Esophagus mucosa (tissue), 1 donor: ENCODE measurements around the gene C2CD4A. TPM values are rescaled to one million over a fixed set of nuclear protein-coding genes. Genes with fewer than 3 reads are reported as not detected.
"Not testable (repeated sequence)": the region's sequence is repeated elsewhere in the genome, so short reads cannot be mapped to it uniquely, and the experiment has no call there.

ENCODE experiments used
- ATAC-seq: fragments of 200-7000 bp; cut with Tn5 transposase; one replicate; pipeline ENCODE4 v1.9.1; 2020
- total RNA-seq: library from RNA; stranded (reverse); gene quantifications from one replicate; pipeline ENCODE4 v1.2.4, GENCODE V29; 2023
- donor health status: DM: yes; HTN: yes; CAD: no.

C2CD4A gene
- 0.44 TPM for total RNA-seq

GRCh38 chr15:62066663-62067447 lies at the start of gene C2CD4A:
Gene C2CD4A (plus strand): TSS chr15:62066977. CDS start chr15:62067614, 637 bp downstream.
- ATAC-seq: peak; percentile 64

DNA sequence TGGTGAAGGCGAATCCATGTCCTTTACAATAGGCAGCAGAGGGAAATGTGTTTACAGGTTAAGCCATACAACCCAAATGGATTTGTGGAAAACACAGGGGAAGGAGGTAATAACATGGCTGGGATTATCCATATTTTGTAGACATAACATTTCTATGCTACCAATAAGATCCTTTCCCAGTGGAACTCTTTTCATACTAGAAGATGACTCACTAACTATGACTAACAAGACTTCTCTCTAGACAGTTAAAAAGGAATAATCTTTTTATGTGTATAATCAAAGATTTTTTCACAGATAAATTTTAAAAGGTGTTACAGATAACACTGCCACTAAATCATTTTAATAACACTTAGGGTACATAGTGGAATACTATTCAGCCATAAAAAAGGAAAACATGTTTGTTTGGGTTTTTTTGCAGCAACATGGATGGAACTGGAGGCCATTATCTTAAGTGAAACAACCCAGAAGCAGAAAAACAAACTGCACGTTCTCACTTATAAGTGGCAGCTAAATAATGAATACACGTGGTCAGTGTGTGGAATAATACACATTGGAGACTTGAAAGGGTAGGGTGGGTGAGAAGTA lies 46.1 kb upstream of the C2CD4A start:
- ATAC-seq: no peak

- ATAC-seq: no peak
Observed at GRCh38 chr15:62021991-62022600, 44.7 kb upstream of the C2CD4A start.

GRCh38 chr15:62026487-62027262 lies 40.1 kb upstream of the C2CD4A start:
- no peak for ATAC-seq

- no peak for ATAC-seq
Observed at GRCh38 chr15:62027263-62027565, 39.6 kb upstream of the C2CD4A start.

- ATAC-seq: no peak
Observed at GRCh38 chr15:62027916-62028315, 38.9 kb upstream of the C2CD4A start.

DNA sequence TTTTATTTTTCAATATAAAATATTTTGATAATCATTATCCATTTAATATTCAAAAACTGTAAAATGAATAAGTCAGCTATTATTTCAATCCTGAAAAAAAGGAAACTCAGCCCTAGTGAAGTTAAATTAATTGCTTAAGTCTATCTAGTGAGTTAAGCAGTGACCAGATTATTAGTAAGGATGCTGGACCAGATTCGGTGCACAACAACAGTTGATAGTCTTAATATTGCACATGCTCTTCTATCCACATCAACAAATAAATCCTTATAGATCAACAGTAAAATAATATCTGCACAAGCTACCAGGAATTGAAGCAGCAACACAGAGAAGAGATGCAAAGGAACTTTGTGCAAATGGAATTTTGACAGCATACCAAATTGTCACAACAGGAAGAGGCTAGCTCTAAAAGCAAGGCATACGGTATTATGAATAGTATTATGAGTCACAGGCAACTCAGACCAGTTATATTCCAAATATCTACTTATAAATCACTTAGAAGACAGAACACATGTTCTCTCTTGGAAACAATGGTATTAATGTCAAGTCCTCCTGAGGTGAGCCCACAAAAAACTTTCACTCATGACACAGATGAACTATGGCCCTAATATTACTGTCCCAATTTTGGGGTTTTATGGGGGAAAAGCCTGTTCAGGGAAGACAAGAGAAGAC lies 31.4 kb upstream of the C2CD4A start:
- ATAC-seq: peak; percentile 57

DNA sequence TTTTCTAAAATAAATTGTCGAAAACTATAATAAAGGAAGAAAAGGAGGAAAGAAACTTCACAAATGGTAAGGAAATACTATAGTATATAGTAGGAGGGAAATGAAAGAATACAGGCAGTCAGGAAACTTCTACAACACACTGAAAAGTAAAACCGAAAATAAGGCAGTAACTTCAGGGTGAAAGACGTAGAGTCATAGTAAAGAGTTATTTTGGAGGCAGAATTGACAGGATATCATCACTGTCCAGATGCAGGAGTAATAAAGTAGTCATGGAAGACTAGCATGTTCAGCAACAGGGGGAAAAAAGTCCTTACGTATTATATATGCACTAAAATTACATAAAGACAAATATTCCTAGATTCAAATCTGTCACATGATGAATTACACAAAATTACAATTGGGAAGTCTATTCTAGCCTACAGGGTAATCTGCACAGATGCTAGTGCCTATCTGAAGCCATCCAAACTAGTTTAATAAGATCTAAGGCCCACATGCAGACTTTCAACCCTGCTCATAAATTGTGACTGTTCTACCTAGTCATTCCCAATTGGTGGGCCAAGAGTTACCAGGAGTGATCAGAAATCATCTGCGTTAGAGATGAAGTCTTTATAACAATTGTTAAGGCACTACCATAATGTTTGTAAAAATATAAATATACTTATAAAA lies 20.6 kb upstream of the C2CD4A start:
- no peak for ATAC-seq

DNA sequence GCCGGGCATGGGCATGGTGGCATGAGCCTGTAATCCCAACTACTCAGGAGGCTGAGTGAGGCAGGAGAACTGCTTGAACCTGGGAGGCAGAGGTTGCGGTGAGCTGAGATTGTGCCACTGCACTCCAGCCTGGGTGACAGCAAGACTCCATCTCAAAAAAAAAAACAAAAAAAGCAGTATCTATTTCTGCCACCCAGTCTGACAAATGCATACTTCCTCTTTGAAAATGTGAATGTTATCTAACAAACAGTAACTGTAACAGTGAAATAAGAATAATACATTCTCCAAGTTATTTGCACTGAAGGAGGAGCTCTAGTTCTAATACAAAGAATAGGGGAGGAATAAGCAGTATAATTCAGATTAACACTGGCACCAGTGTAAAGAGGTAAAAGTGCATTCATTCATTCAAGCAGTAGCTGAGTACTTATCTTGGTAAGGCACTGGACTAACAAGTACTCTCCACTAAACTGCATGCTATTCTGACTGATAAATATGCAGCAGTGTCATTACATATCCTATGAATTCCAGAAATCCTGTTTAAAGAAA lies 19.4 kb upstream of the C2CD4A start:
- ATAC-seq: no peak

DNA sequence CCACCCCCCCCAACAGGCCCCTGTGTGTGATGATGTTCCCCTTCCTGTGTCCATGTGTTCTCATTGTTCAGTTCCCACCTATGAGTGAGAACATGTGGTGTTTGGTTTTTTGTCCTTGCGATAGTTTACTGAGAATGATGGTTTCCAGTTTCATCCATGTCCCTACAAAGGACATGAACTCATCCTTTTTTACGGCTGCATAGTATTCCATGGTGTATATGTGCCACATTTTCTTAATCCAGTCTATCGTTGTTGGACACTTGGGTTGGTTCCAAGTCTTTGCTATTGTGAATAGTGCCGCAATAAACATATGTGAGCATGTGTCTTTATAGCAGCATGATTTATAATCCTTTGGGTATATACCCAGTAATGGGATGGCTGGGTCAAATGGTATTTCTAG lies 18.5 kb upstream of the C2CD4A start:
- ATAC-seq: not testable (repeated sequence)

DNA sequence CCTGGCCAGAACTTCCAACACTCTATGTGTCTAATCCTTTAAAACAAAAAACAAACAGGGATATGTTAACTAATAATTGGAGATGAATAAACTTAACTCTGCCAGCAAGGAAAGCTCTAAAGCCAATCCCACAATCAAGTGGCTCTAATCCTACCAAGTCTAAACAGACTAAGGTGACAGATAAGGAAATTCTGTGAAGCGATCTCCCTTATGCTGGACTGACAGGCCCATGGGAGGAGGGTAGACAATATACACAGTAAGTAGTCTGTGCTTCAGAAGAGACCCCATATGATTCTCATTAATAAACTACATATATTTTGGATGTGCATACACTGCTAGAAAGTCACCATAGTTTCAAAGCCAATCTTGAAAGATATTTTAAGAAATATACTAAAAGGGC lies 16.7 kb upstream of the C2CD4A start:
- ATAC-seq: no peak

DNA sequence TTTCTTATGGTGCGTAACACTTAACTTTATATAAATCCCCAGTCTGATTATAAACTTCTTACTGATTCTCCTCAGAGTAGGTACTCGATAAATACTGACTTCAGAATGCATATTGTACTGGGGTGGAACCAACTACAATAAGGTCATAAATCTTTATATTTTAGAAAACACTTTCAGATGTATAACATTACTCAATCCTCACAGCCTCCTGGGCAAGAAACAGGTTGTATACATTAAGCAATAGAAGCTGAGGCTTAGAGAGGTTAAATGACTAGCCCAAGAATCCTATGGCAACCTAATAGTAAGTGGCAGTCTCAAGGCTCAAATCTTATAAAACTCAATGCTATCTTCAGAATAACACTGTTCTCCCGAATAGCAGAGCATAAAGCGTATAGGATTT lies 15.6 kb upstream of the C2CD4A start:
- ATAC-seq: no peak

GRCh38 chr15:62052713-62053112 lies 14.1 kb upstream of the C2CD4A start:
- no peak for ATAC-seq

- no peak for ATAC-seq
Observed at GRCh38 chr15:62053439-62054085, 13.2 kb upstream of the C2CD4A start.

GRCh38 chr15:62054979-62055378 lies 11.8 kb upstream of the C2CD4A start:
- ATAC-seq: no peak

- no peak for ATAC-seq
Observed at GRCh38 chr15:62057341-62057980, 9.3 kb upstream of the C2CD4A start.

DNA sequence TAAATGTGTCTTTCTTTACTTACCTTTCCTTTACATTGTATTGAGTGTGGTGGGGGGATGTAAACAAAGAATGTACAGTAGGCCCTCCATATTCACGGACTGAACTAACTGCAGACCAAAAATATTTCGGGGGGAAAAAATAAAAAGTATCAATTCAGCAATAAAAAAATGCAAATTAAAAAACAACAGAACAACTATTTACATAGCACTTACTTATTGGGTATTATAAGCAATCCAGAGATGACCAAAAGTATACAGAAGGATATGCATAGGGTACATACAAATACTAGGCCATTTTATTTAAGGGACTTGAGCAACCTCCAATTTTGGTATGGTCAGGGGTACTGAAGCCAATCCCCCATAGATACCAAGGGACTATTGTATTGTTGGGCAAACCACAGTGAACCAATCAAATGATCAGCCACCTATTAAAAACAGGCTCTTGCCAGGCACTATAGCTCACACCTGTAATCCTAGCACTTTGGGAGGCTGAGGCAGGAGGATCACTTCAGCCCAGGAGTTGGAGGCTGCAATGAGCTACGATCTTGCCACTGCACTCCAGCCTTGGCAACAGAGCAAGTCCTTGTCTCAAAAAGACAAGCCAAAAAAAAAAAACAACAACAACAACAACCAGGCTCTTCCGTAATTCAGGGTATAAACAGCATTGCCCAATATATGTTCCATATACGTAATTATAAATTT lies 8.3 kb upstream of the C2CD4A start:
- no peak for ATAC-seq

DNA sequence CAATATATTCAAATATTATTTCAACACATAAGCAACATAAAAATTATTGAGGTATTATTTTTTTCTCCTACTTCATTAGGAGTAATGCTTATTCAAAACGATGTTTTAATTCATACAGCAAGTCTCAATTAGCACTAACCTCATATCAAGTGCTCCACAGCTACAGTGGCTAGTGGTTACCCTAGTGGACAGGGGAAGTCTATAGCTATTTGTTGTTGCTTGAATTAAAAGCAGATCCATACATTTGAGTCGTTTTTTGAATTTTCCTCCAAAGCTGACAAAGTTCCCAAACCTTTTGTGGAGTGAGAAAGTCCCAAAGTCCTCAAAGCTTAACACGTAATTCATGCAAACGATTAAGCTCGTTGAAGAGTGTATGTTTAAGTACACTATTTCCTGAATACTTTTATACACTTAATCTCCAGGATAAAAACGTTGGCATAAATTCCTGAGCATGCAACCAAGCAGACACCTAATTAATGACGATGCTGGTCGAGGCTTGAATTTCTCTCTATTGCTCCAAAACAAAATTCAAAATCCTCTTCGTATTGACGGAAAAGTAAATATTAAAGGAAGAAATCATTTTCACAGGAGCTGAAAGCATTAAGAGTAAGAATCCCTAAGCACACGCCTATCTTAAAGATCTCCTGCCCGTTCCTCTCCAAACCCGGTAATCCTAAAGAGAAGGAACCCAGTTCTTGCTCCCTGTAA lies 7.5 kb upstream of the C2CD4A start:
- no peak for ATAC-seq

DNA sequence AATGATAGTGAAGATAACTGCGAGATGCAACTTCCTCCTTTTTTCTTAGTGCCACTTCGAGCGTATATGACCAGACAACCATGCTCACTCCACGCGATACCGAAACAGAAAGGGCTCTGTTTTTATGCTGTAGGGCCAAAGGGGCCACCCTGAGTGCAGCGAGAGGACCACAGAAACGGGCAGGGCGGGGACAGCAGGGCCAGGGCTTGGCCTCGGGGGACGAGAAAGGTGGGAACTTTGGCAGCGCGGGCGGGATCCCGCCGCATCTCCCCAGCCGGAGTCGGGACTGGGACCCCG lies 7.0 kb upstream of the C2CD4A start:
- peak; percentile 62 for ATAC-seq
